ENCODE results near the gene RBM42. TPM values are rescaled to one million over a fixed set of nuclear protein-coding genes. Genes with fewer than 3 reads are reported as not detected.

The RBM42 gene
- polyA plus RNA-seq, 1 donor: 50.8 TPM

DNA sequence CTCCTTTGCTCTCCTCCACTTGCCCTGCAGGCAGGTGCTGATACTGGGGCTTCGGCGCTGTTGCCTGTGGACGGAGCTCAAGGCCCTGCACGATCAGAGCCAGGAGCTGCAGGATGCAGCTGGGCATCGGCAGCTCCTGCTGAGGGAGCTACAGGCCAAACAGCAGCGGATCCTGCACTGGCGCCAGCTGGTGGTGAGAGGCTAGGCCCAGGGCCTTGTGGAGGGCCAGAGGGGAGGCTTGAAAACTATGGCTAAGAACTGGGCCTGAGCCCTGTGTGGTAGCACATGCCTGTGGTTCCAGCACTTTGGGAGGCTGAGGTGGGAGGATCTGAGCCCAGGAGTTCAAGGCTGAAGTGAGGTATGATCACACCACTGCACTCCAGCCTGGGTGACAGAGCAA is 10.0 kb upstream of the RBM42 start:
- DNase-seq: no peak

GRCh38 chr19:35619290-35619923 is 9.4 kb upstream of the RBM42 start:
- DNase-seq: no peak

DNA sequence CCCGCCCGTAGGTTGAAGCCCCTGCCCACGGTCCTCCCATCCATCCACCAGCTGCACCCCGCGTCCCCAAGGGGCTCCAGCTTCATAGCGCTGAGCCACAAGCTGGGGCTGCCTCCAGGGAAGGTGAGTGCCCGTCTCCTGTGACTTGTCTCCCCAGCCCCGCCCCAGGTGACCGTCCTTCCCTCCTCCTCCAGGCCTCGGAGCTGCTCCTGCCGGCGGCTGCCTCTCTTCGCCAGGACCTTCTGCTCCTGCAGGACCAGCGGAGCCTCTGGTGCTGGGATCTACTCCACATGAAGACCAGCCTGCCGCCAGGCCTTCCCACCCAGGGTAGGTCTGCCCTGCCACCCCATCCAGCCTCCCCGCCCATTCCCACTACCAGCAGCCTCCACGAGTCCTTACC is 8.8 kb upstream of the RBM42 start:
- no peak for DNase-seq

- no peak for DNase-seq
These were observed 7.1 kb upstream of the RBM42 start for GRCh38 chr19:35621708-35622107.

GRCh38 chr19:35622750-35623149 is 6.1 kb upstream of the RBM42 start:
- no peak for DNase-seq

DNA sequence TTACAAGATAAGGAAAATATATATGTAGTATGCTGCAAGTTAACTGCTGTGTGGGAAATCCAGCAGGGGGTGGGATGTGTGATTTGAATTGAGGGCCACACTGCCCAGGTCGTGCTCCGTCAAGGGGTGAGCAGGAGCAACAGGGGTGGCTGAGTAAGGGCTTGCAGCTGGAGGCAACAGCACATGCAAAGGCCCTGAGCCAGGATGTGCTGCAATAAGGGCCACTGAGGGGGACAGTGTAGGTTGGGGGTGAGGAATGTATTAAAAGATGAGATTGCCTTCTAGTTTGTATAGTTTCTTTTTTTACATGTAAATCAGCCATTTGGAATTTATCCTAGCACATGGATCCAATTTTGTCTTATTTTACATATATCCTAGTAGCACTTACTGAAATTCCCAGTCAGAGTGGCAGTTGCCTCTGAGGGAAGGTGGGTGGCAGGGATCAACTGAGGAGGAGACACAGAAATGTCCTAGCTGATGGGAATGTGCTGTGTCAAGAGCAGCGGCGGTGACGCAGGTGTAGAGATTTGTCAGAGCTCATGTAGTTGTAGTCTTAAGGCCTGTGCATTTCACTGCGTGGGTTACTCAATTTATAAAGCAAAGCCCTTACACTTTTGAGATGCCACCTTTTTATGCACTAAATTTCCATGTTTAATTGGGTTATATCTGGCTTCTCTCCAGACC is 5.4 kb upstream of the RBM42 start:
- no peak for DNase-seq

DNA sequence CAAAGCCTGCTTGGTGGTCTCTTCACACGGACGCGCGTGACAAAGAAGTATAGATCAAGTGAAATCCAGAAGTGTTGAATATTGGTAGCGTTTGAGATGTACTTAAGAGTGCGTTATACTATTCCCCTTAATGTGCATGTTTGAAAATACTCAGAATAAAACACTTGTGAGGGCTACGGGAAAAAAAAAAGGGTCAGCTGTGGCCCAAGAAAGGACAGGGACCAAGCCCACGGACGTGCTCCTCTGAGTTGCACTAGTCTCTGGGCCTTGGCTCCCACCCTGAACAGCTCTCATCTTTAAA is 622 bp upstream of the RBM42 start:
- DNase-seq: no peak

- DNase-seq: no peak
These were observed 447 bp downstream of the RBM42 start for GRCh38 chr19:35629332-35629633.

GRCh38 chr19:35633727-35634440 is 5.0 kb downstream of the RBM42 start:
- DNase-seq: no peak

GRCh38 chr19:35636651-35637050 is 7.8 kb downstream of the RBM42 start:
- DNase-seq: no peak

GRCh38 chr19:35637165-35637564 is 8.3 kb downstream of the RBM42 start:
- DNase-seq: no peak

DNA sequence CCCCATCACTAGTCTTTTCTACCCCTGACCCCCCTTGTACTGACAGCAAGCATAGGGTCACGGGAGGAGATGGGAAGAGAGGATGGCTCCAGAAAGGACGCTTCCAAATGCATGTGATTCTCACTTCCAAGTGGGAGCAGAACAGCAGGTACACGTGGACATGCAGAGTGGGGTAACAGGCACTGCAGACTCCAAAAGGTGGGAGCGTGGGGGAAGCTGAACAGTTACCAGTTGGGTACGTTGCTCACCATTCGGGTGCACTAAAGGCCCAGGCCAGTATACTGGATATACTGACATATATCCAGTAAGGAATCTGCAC is 10.4 kb downstream of the RBM42 start:
- DNase-seq: no peak

- DNase-seq: no peak
These were observed 11.0 kb downstream of the RBM42 start for GRCh38 chr19:35639863-35640262.

DNA sequence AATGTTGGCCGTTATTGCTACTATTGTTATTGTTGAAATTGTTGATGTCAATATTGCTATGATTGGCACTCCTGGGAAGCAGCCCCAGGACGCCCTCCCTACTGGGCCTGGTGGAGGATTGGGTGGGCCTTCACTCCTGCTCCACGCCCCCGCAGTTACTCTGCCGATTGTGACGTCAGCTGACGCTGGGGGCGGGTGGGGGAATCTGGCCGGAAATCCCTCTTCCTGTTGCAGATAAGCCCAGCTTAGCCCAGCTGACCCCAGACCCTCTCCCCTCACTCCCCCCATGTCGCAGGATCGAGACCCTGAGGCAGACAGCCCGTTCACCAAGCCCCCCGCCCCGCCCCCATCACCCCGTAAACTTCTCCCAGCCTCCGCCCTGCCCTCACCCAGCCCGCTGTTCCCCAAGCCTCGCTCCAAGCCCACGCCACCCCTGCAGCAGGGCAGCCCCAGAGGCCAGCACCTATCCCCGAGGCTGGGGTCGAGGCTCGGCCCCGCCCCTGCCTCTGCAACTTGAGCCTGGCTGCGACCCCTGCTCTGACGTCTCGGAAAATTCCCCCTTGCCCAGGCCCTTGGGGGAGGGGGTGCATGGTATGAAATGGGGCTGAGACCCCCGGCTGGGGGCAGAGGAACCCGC is 12.8 kb downstream of the RBM42 start, which contains the start of gene ETV2:
Gene ETV2, plus strand, starts transcription at position 231 of the 637 bp plus-strand sequence. CDS start 716 bp downstream, outside the sequence.
- no peak for DNase-seq

- no peak for DNase-seq
These were observed 13.5 kb downstream of the RBM42 start for GRCh38 chr19:35642312-35642711.

DNA sequence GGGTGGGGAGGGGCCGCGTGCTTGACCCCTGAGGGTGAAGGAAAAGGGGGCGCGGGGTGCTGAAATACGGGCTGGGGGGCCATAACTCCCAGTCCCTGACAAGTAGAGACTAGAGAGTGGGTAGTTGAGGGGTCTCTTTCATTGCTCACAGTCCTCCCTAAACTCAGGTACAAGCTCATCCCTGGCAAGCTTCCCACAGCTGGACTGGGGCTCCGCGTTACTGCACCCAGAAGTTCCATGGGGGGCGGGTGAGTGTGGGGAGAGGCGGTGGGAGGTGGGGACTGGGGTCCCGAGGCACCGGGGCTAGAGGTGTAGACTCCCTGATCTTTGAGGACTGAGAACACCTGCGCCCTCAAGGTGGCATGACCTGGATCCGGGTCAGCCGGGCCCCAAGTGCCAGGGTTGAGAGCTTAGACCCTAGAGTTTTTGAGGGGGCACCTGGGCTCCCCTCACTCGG is 14.0 kb downstream of the RBM42 start:
- DNase-seq: no peak

DNA sequence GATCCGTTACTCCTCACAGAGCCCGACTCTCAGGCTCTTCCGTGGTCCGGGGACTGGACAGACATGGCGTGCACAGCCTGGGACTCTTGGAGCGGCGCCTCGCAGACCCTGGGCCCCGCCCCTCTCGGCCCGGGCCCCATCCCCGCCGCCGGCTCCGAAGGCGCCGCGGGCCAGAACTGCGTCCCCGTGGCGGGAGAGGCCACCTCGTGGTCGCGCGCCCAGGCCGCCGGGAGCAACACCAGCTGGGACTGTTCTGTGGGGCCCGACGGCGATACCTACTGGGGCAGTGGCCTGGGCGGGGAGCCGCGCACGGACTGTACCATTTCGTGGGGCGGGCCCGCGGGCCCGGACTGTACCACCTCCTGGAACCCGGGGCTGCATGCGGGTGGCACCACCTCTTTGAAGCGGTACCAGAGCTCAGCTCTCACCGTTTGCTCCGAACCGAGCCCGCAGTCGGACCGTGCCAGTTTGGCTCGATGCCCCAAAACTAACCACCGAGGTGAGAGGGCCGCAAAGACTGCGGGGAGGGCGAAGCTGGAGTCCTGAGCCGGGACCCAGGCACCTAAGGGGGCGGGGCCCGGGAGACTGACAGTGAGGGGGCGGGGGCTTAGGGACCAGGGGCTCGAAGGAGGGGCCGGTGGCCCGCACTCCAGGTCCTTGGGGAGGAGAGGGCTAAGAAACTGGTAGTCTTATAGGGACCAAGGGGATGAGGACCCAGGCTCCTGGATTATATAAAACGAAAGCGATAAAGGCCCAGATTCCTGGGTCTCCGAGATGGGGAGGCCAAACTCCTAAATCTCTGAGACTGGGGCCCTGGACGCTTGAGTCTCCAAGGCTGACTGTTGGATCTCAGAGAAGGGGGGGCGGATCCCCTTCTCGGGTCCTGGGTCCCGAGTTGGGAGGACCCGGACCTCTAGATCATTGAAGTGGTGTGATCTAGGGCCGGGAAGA is 14.7 kb downstream of the RBM42 start:
- DNase-seq: peak; percentile 88

- peak; percentile 86 for DNase-seq
These were observed 15.6 kb downstream of the RBM42 start for GRCh38 chr19:35644206-35644986.

- peak; percentile 57 for DNase-seq
These were observed 16.3 kb downstream of the RBM42 start for GRCh38 chr19:35644987-35645679.

DNA sequence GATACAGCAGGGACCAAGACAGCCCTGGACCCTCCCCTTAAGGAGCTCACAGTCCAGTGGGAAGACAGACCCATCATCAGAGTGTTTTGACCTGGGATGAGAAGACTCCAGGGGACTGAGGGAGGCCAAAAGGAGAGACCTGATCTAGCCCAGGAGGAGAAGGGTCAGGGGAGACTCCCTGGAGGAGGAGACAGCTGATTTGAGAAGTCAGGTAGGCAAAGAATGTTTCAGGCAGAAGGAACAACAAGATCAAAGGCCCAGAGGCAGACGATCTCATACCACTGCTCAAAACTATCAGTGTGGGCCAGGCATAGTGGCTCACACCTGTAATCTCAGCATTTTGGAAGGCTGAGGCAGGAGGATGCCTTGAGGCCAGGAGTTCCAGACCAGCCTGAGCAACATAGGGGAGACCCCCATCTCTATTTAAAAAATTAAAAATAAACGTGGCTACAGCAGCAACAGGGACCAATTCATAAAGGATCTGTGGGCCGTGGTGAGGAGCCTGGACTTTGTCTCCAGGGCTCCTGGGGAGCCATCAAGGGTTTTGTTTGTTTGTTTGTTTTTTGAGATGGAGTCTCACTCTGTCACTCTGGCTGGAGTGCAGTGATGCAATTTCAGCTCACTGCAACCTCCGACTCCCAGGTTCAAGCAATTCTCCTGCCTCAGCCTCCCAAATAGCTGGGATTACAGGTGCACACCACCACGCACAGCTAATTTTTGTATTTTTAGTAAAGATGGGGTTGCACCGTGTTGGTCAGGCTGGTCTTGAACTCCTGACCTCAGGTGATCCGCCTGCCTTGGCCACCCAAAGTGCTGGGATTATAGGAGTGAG is 17.1 kb downstream of the RBM42 start:
- no peak for DNase-seq

All from left kidney (tissue), 2 donors.